ENCODE results near the gene HOXA10.

The HOXA10 gene

DNA sequence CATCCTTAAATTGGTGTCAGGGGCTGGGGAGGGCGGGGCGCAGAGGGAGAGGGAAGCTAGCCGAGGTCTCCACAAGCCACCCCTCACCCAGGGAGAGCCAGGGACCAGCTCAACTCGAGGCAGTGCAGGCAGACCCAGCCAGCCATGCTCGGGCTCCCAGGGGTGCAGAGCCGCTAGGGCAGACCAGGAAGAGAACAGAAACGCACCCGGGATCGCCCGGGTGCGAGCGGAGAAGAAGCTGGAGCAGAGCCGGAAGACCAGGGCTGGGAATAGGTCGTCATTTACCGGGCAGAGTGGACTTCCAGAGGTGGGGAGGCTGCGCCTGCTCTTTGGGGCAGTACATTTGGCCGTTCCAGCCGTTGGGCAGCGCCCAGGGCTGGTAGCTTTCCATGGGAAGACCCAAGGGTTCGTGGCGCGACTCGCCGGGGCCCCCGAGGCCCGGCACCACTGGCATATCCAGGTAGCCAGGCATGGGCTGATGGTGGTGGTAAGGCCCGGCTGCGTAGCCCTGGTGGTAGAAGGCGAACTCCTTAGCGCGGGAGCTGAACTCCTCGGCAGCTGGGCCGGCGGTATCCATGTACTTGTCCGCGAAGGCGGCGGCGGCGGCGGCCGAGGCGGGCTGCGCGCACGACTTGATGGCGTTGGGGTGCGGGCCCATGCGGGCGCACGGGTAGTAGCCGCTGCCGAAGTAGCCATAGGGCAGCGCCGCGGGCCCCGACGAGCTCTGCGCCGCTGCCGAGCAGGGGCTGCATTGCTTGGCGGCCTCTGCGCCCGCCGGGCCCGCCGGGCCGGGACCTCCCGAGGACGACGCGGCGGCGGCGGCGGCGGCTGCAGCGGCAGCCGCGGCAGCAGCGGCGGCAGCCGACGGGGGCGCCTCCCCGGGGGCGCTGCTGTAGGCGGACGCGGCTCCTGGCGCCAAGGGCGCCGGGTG lies 25.0 kb upstream of the HOXA10 start:
- no peak for DNase-seq (ENCODE audit: low read depth)
- TF ChIP-seq, protein P1, sequence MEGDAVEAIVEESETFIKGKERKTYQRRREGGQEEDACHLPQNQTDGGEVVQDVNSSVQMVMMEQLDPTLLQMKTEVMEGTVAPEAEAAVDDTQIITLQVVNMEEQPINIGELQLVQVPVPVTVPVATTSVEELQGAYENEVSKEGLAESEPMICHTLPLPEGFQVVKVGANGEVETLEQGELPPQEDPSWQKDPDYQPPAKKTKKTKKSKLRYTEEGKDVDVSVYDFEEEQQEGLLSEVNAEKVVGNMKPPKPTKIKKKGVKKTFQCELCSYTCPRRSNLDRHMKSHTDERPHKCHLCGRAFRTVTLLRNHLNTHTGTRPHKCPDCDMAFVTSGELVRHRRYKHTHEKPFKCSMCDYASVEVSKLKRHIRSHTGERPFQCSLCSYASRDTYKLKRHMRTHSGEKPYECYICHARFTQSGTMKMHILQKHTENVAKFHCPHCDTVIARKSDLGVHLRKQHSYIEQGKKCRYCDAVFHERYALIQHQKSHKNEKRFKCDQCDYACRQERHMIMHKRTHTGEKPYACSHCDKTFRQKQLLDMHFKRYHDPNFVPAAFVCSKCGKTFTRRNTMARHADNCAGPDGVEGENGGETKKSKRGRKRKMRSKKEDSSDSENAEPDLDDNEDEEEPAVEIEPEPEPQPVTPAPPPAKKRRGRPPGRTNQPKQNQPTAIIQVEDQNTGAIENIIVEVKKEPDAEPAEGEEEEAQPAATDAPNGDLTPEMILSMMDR (IDR thresholded peaks at IDR 0.05; ENCODE audit: insufficient read depth, low read depth, low read length, missing control alignments), result no peak
- no peak overlapping the region for H3K4me3 ChIP-seq (ENCODE audit: low read length)

DNA sequence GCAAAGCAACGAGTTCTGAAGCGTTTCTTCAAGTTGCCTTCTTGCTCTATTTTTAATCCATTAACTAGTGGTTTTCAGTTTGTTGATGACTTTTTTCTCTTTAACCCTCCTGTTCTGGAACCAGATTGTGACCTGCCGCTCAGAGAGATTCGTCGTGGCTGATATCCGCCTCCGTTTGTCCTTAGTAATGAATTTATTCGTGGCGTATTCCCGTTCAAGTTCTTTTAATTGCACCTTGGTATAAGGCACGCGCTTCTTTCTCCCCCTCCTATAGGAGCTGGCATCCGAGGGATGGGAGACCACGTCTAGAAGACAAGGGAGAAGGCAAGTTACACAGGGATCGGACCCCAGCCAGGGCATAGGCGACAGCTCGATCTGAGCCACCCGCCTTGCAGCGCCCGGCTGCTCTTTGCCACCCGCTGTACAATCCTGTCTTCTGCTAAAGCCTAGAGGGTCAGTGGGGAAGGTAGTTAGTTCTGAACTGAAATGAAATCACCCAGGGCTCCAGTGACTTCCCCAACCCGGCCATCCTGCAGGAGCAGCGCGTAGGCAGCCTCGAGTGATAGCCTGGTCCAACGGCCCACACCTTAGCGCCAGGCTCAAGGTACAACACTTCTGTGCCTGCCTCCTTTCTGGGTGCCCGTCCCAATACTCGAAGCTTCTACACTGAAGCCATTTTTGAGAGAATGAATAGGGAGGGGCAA lies 24.2 kb upstream of the HOXA10 start:
- TF ChIP-seq, protein P1 (IDR thresholded peaks at IDR 0.05; ENCODE audit: insufficient read depth, low read depth, low read length, missing control alignments), result no peak
- no peak for DNase-seq (ENCODE audit: low read depth)
- H3K4me3 ChIP-seq (ENCODE audit: low read length), result no peak overlapping the region

DNA sequence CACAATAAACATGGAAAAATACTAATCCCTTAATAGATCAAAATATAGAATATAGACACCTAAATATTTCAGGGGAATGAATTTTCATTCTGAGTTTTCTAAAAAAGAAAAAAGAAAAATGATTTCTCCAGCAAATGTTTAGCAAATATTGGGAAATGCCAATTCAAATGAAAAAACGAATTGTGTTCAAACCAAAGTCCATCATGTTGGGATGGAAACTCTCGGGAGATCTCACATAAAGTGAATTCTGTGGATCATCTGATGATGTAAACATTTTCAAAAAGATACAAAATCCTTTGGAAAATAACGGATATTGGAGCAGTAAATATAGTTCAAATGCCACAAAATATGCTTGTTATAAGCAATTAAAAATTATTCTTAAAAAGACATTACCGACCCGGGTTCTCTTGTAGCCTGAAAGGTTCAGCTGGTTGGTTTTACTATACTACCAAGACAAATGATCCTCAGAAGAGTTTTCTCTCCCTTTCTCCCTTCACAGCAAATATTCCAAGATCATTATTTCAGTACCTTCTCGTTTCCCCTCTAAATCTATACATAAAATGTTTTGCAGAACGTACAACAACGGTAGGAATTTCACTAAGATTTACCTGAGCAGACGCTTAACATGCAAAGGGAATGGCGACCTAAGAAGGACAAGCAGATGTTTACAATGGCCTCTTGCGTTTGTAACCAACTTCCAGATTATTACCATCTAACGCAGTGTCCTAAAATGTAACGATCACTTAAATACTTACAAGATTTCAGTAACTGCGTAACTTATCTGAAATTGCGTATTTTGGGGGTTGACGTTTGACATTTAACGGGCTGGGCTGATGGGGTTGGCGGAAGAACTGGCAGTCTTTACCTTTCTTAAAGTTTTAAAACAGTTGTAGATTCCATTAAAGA lies 23.3 kb upstream of the HOXA10 start:
- no peak overlapping the region for H3K4me3 ChIP-seq (ENCODE audit: low read length)
- DNase-seq (ENCODE audit: low read depth), result no peak
- TF ChIP-seq, protein P1 (IDR thresholded peaks at IDR 0.05; ENCODE audit: insufficient read depth, low read depth, low read length, missing control alignments), result no peak

DNA sequence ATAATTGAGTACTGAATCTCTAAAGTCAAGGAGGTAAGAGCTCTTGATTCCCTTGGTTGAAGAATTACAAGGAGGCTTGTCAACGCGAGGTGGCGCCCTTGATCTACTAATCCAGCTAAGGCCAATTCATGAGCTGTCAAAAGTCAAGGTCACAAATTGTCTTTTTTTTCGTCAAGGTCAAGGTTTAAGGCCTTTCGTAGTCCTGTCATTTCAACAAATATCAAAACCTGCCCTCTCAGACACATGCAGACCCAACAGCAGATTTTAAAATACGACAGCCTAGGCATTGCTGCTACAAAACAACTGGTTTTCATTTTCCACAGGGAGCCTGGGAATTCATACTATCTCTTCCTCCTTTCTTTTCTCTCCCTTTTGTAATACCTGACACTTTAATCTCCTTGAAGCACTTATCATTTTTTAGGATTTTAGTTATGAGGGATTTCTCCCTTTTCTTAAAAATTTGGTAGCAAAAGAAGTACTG lies 22.2 kb upstream of the HOXA10 start:
- no peak overlapping the region for H3K4me3 ChIP-seq (ENCODE audit: low read length)
- peak; percentile 78 for DNase-seq (ENCODE audit: low read depth)
- TF ChIP-seq, protein P1 (IDR thresholded peaks at IDR 0.05; ENCODE audit: insufficient read depth, low read depth, low read length, missing control alignments), result peak; percentile 80

DNA sequence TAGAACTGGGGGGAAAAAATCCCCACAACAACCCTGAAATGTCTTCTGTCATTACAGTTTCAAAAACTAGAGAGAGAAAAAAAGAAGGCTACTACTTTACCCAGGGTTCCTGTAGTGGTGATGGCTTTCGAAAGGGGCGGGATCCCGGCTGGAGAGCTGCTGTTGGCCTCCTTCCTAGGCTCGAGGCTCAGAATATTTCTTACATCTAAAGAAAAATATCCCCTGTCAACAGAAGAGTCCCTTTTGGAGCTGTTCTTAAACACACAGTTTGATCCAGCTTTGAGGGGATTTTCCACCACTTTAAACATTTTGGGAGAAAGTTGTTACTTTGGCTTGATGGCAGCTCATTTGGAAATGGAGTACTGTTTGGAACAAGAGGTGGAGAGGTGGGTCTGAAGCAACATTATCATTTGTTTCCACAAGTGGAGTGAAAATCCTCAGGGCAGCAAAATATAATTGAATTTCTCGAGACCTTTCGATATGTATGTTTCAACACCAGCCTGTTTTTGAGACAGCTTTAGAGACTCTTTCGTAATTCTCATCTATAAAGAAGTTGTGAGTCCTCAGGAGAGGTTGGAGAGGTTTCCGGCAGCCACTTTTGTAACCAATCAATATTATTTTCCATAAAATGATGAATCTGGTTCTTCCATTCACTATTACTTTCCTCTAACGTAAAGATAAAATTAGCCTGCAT lies 20.7 kb upstream of the HOXA10 start:
- DNase-seq (ENCODE audit: low read depth), result no peak
- no peak overlapping the region for H3K4me3 ChIP-seq (ENCODE audit: low read length)
- TF ChIP-seq, protein P1 (IDR thresholded peaks at IDR 0.05; ENCODE audit: insufficient read depth, low read depth, low read length, missing control alignments), result no peak

DNA sequence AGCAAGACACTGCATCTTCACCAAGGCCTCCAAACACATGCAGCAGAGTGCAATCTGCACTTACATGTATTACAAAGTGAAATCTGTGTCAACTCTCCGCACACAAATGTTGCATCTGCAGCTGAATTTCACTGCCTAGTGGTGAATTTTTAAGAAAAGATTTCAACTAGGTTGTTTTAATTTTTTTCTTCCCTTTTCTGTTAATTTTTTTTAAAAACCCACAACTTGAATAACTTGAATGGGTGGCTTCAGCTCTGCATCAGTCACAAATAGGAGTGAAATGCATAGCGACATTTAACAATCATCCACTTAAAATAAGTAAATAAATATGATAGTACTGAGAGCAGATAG lies 19.9 kb upstream of the HOXA10 start:
- DNase-seq (ENCODE audit: low read depth), result no peak
- H3K4me3 ChIP-seq (ENCODE audit: low read length), result no peak overlapping the region
- TF ChIP-seq, protein P1 (IDR thresholded peaks at IDR 0.05; ENCODE audit: insufficient read depth, low read depth, low read length, missing control alignments), result no peak
